HEK293 (cell line): Measurements from ENCODE around the gene RXFP4.

Experiments used
- FEZF1 ChIP-seq: fragments of 450-650 bp; formaldehyde crosslinking; IDR thresholded peaks from 2 replicates; pipeline ENCODE4 v1.5.1; 2016; ENCODE audit warnings: missing biosample characterization, missing genetic modification characterization
- OSR2 ChIP-seq: fragments of 450-650 bp; formaldehyde crosslinking; IDR thresholded peaks from 2 replicates; pipeline ENCODE4 v1.5.1; 2016; ENCODE audit warnings: missing biosample characterization, missing genetic modification characterization
- RBAK ChIP-seq: fragments of 450-650 bp; formaldehyde crosslinking; IDR thresholded peaks from 2 replicates; pipeline ENCODE4 v1.5.1; 2016; ENCODE audit warnings: missing biosample characterization, missing genetic modification characterization
- SALL2 ChIP-seq: fragments of 450-650 bp; formaldehyde crosslinking; IDR thresholded peaks from 2 replicates; pipeline ENCODE4 v1.5.0; 2017; ENCODE audit warnings: missing biosample characterization, mild to moderate bottlenecking, missing genetic modification characterization, borderline replicate concordance
- SETDB1 ChIP-seq: IDR thresholded peaks from one replicate; pipeline ENCODE4 v1.6.1; 2017; ENCODE audit warnings: mild to moderate bottlenecking, low read length, moderate library complexity, mixed read lengths; ENCODE audit not compliant: insufficient read length
- ZBTB17 ChIP-seq: fragments of 450-650 bp; formaldehyde crosslinking; IDR thresholded peaks from 2 replicates; pipeline ENCODE4 v1.5.1; 2016; ENCODE audit warnings: missing biosample characterization, missing genetic modification characterization
- ZBTB21 ChIP-seq: fragments of 450-650 bp; formaldehyde crosslinking; IDR thresholded peaks from 2 replicates; pipeline ENCODE4 v1.5.1; 2017; ENCODE audit warnings: missing biosample characterization, missing genetic modification characterization
- ZFP41 ChIP-seq: fragments of 450-650 bp; formaldehyde crosslinking; IDR thresholded peaks from 2 replicates; pipeline ENCODE4 v1.5.1; 2016; ENCODE audit warnings: missing biosample characterization, missing genetic modification characterization, borderline replicate concordance
- ZNF121 ChIP-seq: fragments of 450-650 bp; formaldehyde crosslinking; IDR thresholded peaks from 2 replicates; pipeline ENCODE4 v1.5.1; 2016; ENCODE audit warnings: missing biosample characterization, missing genetic modification characterization
- ZNF132 ChIP-seq: fragments of 450-650 bp; formaldehyde crosslinking; IDR thresholded peaks from 2 replicates; pipeline ENCODE4 v1.5.1; 2017; ENCODE audit warnings: missing biosample characterization, missing genetic modification characterization, borderline replicate concordance
- ZNF133 ChIP-seq: fragments of 450-650 bp; formaldehyde crosslinking; IDR thresholded peaks from 2 replicates; pipeline ENCODE4 v1.5.1; 2016; ENCODE audit warnings: missing biosample characterization, missing genetic modification characterization
- ZNF146 ChIP-seq: fragments of 450-650 bp; formaldehyde crosslinking; IDR thresholded peaks from 2 replicates; pipeline ENCODE4 v1.5.1; 2016; ENCODE audit warnings: missing biosample characterization, missing genetic modification characterization
- ZNF16 ChIP-seq: fragments of 450-650 bp; formaldehyde crosslinking; IDR thresholded peaks from 2 replicates; pipeline ENCODE4 v1.5.1; 2016; ENCODE audit warnings: low read depth, missing biosample characterization, missing genetic modification characterization
- ZNF202 ChIP-seq: fragments of 450-650 bp; formaldehyde crosslinking; IDR thresholded peaks from 2 replicates; pipeline ENCODE4 v1.5.1; 2016; ENCODE audit warnings: missing biosample characterization, missing genetic modification characterization, borderline replicate concordance
- ZNF239 ChIP-seq: fragments of 450-650 bp; formaldehyde crosslinking; IDR thresholded peaks from 2 replicates; pipeline ENCODE4 v1.5.1; 2016; ENCODE audit warnings: missing biosample characterization, missing genetic modification characterization
- ZNF37A ChIP-seq: fragments of 450-650 bp; IDR thresholded peaks from 2 replicates; pipeline ENCODE4 v1.5.1; 2018; ENCODE audit warnings: missing biosample characterization, missing genetic modification characterization
- ZNF423 ChIP-seq: fragments of 450-650 bp; formaldehyde crosslinking; IDR thresholded peaks from 2 replicates; pipeline ENCODE4 v1.5.1; 2016; ENCODE audit warnings: missing biosample characterization, missing genetic modification characterization
- ZNF561 ChIP-seq: fragments of 450-650 bp; IDR thresholded peaks from 2 replicates; pipeline ENCODE4 v1.5.1; 2018; ENCODE audit warnings: missing biosample characterization, missing genetic modification characterization, borderline replicate concordance
- ZNF600 ChIP-seq: fragments of 450-650 bp; formaldehyde crosslinking; IDR thresholded peaks from 2 replicates; pipeline ENCODE4 v1.5.1; 2016; ENCODE audit warnings: missing biosample characterization, missing genetic modification characterization
- TF ChIP-seq, protein P1 (sequence below): fragments of 450-650 bp; formaldehyde crosslinking; IDR thresholded peaks from 2 replicates; pipeline ENCODE4 v1.5.1; 2016; ENCODE audit warnings: missing biosample characterization, missing genetic modification characterization, borderline replicate concordance
- TF ChIP-seq, protein P2 (sequence below): fragments of 450-650 bp; formaldehyde crosslinking; IDR thresholded peaks from 2 replicates; pipeline ENCODE4 v1.5.1; 2016; ENCODE audit warnings: missing biosample characterization, missing genetic modification characterization
- TF ChIP-seq, protein P3 (sequence below): fragments of 450-650 bp; formaldehyde crosslinking; IDR thresholded peaks from 2 replicates; pipeline ENCODE4 v1.5.1; 2017; ENCODE audit warnings: missing biosample characterization, missing genetic modification characterization
- TF ChIP-seq, protein P4 (sequence below): fragments of 450-650 bp; formaldehyde crosslinking; IDR thresholded peaks from 2 replicates; pipeline ENCODE4 v1.5.1; 2016; ENCODE audit warnings: missing biosample characterization, missing genetic modification characterization
- TF ChIP-seq, protein P5 (sequence below): fragments of 450-650 bp; formaldehyde crosslinking; IDR thresholded peaks from 2 replicates; pipeline ENCODE4 v1.5.1; 2016; ENCODE audit warnings: missing biosample characterization, missing genetic modification characterization

Gene RXFP4

DNA sequence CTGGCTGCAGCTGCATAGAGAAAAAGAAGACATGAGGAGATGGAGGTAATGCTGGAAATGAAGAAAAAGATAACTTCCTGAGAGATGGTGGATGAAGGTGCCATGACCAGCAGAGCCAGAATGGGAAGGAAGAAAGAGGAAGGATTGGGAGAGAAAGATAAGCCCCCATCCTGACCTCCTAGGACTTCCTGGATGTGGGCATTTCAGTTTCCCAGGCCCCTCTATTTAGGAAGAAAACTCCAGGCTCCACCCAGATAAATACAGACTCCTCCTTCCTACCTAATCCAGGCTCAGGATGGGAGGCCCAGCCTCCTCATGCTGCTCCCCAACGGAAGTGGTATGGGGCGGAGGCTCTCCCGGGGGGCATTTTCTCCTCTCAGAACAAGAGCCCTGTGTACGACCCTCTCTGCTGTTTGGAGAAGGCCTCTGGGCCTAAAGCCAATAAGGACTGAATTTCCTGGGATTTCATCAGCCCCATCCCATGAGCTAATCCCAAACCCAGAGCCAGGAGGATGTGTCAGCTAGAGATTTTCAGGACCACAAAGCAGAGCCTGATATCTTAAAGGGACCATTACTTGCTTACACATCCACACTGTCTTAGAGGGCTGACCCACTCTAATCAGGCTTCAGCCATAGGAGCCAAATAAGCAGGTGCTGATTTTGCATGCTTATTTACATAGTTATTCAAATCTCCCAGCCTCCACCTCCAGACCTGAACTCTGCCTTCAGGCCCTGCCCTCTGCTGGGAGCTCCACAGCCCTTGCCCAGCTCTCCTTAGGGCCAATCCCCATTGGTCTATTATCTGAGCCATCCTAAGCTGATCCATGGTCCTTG lies 42.0 kb downstream of the RXFP4 start (continued):
- TF ChIP-seq RBAK (tag by site-specific recombination) (no peak), ZNF561 (tag by site-specific recombination) (peak; percentile 97), ZBTB21 (peak; percentile 57; the same call in 1 of the 2 replicates), FEZF1 (0 out of 2 replicates have a peak, but pooled peaks have one; percentile 26), ZNF121 (tag by site-specific recombination) (no peak), ZNF16 (tag by site-specific recombination) (no peak), ZFP41 (tag by site-specific recombination) (no peak), ZNF239 (tag by site-specific recombination) (no peak), ZBTB17 (tag by site-specific recombination) (peak; percentile 98), ZNF202 (tag by site-specific recombination) (no peak), ZNF132 (tag by site-specific recombination) (no peak), ZNF133 (tag by site-specific recombination) (no peak), ZNF37A (tag by site-specific recombination) (no peak), ZNF600 (tag by site-specific recombination) (0 out of 2 replicates have a peak, but pooled peaks have one; percentile 34), SALL2 (tag by site-specific recombination) (no peak), ZNF146 (no peak), SETDB1 (no peak), OSR2 (tag by site-specific recombination) (peak; percentile 38; the same call in 1 of the 2 replicates), ZNF423 (no peak)
- TF ChIP-seq, protein P1, sequence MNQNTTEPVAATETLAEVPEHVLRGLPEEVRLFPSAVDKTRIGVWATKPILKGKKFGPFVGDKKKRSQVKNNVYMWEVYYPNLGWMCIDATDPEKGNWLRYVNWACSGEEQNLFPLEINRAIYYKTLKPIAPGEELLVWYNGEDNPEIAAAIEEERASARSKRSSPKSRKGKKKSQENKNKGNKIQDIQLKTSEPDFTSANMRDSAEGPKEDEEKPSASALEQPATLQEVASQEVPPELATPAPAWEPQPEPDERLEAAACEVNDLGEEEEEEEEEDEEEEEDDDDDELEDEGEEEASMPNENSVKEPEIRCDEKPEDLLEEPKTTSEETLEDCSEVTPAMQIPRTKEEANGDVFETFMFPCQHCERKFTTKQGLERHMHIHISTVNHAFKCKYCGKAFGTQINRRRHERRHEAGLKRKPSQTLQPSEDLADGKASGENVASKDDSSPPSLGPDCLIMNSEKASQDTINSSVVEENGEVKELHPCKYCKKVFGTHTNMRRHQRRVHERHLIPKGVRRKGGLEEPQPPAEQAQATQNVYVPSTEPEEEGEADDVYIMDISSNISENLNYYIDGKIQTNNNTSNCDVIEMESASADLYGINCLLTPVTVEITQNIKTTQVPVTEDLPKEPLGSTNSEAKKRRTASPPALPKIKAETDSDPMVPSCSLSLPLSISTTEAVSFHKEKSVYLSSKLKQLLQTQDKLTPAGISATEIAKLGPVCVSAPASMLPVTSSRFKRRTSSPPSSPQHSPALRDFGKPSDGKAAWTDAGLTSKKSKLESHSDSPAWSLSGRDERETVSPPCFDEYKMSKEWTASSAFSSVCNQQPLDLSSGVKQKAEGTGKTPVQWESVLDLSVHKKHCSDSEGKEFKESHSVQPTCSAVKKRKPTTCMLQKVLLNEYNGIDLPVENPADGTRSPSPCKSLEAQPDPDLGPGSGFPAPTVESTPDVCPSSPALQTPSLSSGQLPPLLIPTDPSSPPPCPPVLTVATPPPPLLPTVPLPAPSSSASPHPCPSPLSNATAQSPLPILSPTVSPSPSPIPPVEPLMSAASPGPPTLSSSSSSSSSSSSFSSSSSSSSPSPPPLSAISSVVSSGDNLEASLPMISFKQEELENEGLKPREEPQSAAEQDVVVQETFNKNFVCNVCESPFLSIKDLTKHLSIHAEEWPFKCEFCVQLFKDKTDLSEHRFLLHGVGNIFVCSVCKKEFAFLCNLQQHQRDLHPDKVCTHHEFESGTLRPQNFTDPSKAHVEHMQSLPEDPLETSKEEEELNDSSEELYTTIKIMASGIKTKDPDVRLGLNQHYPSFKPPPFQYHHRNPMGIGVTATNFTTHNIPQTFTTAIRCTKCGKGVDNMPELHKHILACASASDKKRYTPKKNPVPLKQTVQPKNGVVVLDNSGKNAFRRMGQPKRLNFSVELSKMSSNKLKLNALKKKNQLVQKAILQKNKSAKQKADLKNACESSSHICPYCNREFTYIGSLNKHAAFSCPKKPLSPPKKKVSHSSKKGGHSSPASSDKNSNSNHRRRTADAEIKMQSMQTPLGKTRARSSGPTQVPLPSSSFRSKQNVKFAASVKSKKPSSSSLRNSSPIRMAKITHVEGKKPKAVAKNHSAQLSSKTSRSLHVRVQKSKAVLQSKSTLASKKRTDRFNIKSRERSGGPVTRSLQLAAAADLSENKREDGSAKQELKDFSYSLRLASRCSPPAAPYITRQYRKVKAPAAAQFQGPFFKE (tag by site-specific recombination): no peak
- TF ChIP-seq, protein P2, sequence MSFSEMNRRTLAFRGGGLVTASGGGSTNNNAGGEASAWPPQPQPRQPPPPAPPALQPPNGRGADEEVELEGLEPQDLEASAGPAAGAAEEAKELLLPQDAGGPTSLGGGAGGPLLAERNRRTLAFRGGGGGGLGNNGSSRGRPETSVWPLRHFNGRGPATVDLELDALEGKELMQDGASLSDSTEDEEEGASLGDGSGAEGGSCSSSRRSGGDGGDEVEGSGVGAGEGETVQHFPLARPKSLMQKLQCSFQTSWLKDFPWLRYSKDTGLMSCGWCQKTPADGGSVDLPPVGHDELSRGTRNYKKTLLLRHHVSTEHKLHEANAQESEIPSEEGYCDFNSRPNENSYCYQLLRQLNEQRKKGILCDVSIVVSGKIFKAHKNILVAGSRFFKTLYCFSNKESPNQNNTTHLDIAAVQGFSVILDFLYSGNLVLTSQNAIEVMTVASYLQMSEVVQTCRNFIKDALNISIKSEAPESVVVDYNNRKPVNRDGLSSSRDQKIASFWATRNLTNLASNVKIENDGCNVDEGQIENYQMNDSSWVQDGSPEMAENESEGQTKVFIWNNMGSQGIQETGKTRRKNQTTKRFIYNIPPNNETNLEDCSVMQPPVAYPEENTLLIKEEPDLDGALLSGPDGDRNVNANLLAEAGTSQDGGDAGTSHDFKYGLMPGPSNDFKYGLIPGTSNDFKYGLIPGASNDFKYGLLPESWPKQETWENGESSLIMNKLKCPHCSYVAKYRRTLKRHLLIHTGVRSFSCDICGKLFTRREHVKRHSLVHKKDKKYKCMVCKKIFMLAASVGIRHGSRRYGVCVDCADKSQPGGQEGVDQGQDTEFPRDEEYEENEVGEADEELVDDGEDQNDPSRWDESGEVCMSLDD: peak; percentile 94
- TF ChIP-seq, protein P3, sequence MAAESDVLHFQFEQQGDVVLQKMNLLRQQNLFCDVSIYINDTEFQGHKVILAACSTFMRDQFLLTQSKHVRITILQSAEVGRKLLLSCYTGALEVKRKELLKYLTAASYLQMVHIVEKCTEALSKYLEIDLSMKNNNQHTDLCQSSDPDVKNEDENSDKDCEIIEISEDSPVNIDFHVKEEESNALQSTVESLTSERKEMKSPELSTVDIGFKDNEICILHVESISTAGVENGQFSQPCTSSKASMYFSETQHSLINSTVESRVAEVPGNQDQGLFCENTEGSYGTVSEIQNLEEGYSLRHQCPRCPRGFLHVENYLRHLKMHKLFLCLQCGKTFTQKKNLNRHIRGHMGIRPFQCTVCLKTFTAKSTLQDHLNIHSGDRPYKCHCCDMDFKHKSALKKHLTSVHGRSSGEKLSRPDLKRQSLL: peak; percentile 20; the same call in 1 of the 2 replicates
- TF ChIP-seq, protein P4, sequence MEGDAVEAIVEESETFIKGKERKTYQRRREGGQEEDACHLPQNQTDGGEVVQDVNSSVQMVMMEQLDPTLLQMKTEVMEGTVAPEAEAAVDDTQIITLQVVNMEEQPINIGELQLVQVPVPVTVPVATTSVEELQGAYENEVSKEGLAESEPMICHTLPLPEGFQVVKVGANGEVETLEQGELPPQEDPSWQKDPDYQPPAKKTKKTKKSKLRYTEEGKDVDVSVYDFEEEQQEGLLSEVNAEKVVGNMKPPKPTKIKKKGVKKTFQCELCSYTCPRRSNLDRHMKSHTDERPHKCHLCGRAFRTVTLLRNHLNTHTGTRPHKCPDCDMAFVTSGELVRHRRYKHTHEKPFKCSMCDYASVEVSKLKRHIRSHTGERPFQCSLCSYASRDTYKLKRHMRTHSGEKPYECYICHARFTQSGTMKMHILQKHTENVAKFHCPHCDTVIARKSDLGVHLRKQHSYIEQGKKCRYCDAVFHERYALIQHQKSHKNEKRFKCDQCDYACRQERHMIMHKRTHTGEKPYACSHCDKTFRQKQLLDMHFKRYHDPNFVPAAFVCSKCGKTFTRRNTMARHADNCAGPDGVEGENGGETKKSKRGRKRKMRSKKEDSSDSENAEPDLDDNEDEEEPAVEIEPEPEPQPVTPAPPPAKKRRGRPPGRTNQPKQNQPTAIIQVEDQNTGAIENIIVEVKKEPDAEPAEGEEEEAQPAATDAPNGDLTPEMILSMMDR (tag by site-specific recombination): 0 out of 2 replicates have a peak, but pooled peaks have one; percentile 21
- TF ChIP-seq, protein P5, sequence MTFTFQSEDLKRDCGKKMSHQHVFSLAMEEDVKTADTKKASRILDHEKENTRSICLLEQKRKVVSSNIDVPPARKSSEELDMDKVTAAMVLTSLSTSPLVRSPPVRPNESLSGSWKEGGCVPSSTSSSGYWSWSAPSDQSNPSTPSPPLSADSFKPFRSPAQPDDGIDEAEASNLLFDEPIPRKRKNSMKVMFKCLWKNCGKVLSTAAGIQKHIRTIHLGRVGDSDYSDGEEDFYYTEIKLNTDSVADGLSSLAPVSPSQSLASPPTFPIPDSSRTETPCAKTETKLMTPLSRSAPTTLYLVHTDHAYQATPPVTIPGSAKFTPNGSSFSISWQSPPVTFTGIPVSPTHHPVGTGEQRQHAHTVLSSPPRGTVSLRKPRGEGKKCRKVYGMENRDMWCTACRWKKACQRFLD (tag by site-specific recombination): no peak
